HCT116 (cell line): ENCODE results near the gene KHDC1L. TPM values are rescaled to one million over a fixed set of nuclear protein-coding genes. Genes with fewer than 3 reads are reported as not detected.

ENCODE experiments used
- ATAC-seq: fragments of 200-7000 bp; cut with Tn5 transposase; 2 replicates; pipeline ENCODE4 v1.9.1; 2020; ENCODE audit warnings: mild to moderate bottlenecking, moderate library complexity
- BruUV-seq: library from RNA; stranded (reverse); fragments of 400-500 nt; replicated peaks from 2 replicates; lab custom pipeline; 2021; lab: Mats Ljungman, UMichigan
- CTCF ChIA-PET: fragments of 300-600 bp; sonication (Branson Sonifier 250); formaldehyde crosslinking; loops from one replicate; lab custom pipeline; 2021; ENCODE audit warnings: antibody characterized with exemption; lab: Charles Lee
- POLR2A ChIA-PET: fragments of 300-600, 350-600 bp; sonication (Branson Sonifier 250); formaldehyde crosslinking; loops from one replicate; lab custom pipeline; 2021; ENCODE audit warnings: antibody characterized with exemption; lab: Charles Lee
- RAD21 ChIA-PET, 2 experiments: fragments of 300-600 bp; sonication (Branson Sonifier 250); formaldehyde crosslinking; loops; one replicate each; lab custom pipeline; 2023; ENCODE audit warnings: low total read pairs in 2 of 2; ENCODE audit not compliant: uncharacterized antibody in 2 of 2, unreplicated experiment in 2 of 2, low non-redundant PET in 1 of 2; lab: Charles Lee
- DNase-seq: peaks from one replicate; pipeline ENCODE4 v3.0.0-alpha.2; 2010; ENCODE audit warnings: low read depth, low spot score
- H2AFZ ChIP-seq: fragments of 200-600 bp; shearing (Covaris generic), sonication (generic); 2 replicates; pipeline ENCODE4 v1.6.1; 2017; ENCODE audit warnings: low read depth, mixed run types, mixed read lengths, antibody characterized with exemption, low read length; ENCODE audit not compliant: poor library complexity, severe bottlenecking
- H3K27ac ChIP-seq: 2 replicates; pipeline ENCODE4 v1.5.1; 2012; ENCODE audit warnings: low read depth, low read length
- H3K27me3 ChIP-seq: fragments of 200-600 bp; sonication (generic); 2 replicates; pipeline ENCODE4 v1.6.1; 2016; ENCODE audit warnings: mixed run types, low read length, mixed read lengths; ENCODE audit not compliant: insufficient read depth
- H3K36me3 ChIP-seq, 2 experiments: fragments of 200-500 bp in 1 of 2; fragments of 200-600 bp in 1 of 2; sonication (Bioruptor generic) in 1 of 2; sonication (generic) in 1 of 2; 2 replicates each; pipeline versions ENCODE4 v1.5.1 to v1.6.1; 2014 to 2016; ENCODE audit warnings: low read length in 2 of 2, inconsistent platforms in 1 of 2, mixed read lengths in 1 of 2, mixed run types in 1 of 2; ENCODE audit not compliant: insufficient read depth in 2 of 2, control insufficient read depth in 1 of 2
- H3K4me1 ChIP-seq, 2 experiments: fragments of 200-600 bp in 1 of 2; sonication (generic) in 1 of 2; 2 replicates each; pipeline versions ENCODE4 v1.5.1 to v1.6.1; 2012 to 2017; ENCODE audit warnings: low read length in 2 of 2, inconsistent platforms in 1 of 2, mild to moderate bottlenecking in 1 of 2, mixed read lengths in 1 of 2, mixed run types in 1 of 2, moderate library complexity in 1 of 2; ENCODE audit not compliant: insufficient read depth in 2 of 2, control insufficient read depth in 1 of 2
- H3K4me2 ChIP-seq: fragments of 200-600 bp; sonication (generic); 2 replicates; pipeline ENCODE4 v1.6.1; 2017; ENCODE audit warnings: mixed run types, low read length, mixed read lengths
- H3K4me3 ChIP-seq, 2 experiments: fragments of 200-600 bp in 1 of 2; sonication (generic) in 1 of 2; replicated peaks in 1 of 2; 2 replicates each; pipeline ENCODE4 v1.5.1; 2011 to 2016; ENCODE audit warnings: low read length in 2 of 2, control low read depth in 1 of 2, low read depth in 1 of 2, mild to moderate bottlenecking in 1 of 2, mixed read lengths in 1 of 2, mixed run types in 1 of 2
- H3K79me2 ChIP-seq: fragments of 200-600 bp; sonication (generic); 2 replicates; pipeline ENCODE4 v1.6.1; 2017; ENCODE audit warnings: mild to moderate bottlenecking, mixed run types, low read length, moderate library complexity, mixed read lengths; ENCODE audit not compliant: insufficient read depth
- H3K9ac ChIP-seq: fragments of 200-600 bp; sonication (generic); 2 replicates; pipeline ENCODE4 v1.6.1; 2016; ENCODE audit warnings: low read length, mixed read lengths
- H3K9me2 ChIP-seq: fragments of 200-600 bp; sonication (generic), shearing (Covaris generic); 2 replicates; pipeline ENCODE4 v1.6.1; 2017; ENCODE audit warnings: mixed run types, mild to moderate bottlenecking, moderate library complexity; ENCODE audit not compliant: insufficient read depth
- H3K9me3 ChIP-seq, 2 experiments: fragments of 200-500 bp in 1 of 2; fragments of 200-600 bp in 1 of 2; sonication (Bioruptor generic) in 1 of 2; sonication (generic) in 1 of 2; 2 replicates each; pipeline ENCODE4 v1.6.1; 2014 to 2017; ENCODE audit warnings: low read length in 2 of 2, mixed read lengths in 2 of 2, inconsistent platforms in 1 of 2, low read depth in 1 of 2, mild to moderate bottlenecking in 1 of 2, mixed run types in 1 of 2, moderate library complexity in 1 of 2; ENCODE audit not compliant: control insufficient read depth in 1 of 2, insufficient read depth in 1 of 2
- H4K20me1 ChIP-seq: fragments of 200-600 bp; sonication (generic), shearing (Covaris generic); 2 replicates; pipeline ENCODE4 v1.6.1; 2017; ENCODE audit warnings: mixed run types, mild to moderate bottlenecking, moderate library complexity; ENCODE audit not compliant: insufficient read depth
- CEBPB ChIP-seq: IDR thresholded peaks from 2 replicates; pipeline ENCODE4 v1.6.1; 2012; ENCODE audit warnings: low read depth
- EGR1 ChIP-seq: IDR thresholded peaks from 2 replicates; pipeline ENCODE4 v1.6.1; 2012; ENCODE audit warnings: low read depth
- ELF1 ChIP-seq: IDR thresholded peaks from 2 replicates; pipeline ENCODE4 v1.6.1; 2012; ENCODE audit warnings: low read depth, borderline replicate concordance
- EZH2 ChIP-seq: fragments of 200-600 bp; sonication (generic); IDR thresholded peaks from 2 replicates; pipeline ENCODE4 v1.6.1; 2017; ENCODE audit warnings: antibody characterized with exemption, mixed run types
- POLR2AphosphoS5 ChIP-seq: IDR thresholded peaks from 2 replicates; pipeline ENCODE4 v1.6.1; 2011; ENCODE audit warnings: mild to moderate bottlenecking, low read depth, low read length, moderate library complexity
- SIN3A ChIP-seq: IDR thresholded peaks from 2 replicates; pipeline ENCODE4 v1.6.1; 2012; ENCODE audit warnings: low read depth
- TCF7L2 ChIP-seq: IDR thresholded peaks from 2 replicates; pipeline ENCODE4 v1.7.0; 2011; ENCODE audit warnings: borderline replicate concordance, inconsistent platforms; ENCODE audit not compliant: insufficient read depth, insufficient read length; ENCODE audit errors: extremely low read depth
- YY1 ChIP-seq: IDR thresholded peaks from 2 replicates; pipeline ENCODE4 v1.6.1; 2011; ENCODE audit warnings: low read length, low read depth, moderate library complexity, mild to moderate bottlenecking; ENCODE audit not compliant: insufficient replicate concordance; ENCODE audit errors: extremely low read depth
- ZFX ChIP-seq: fragments of 450-650 bp; IDR thresholded peaks from 2 replicates; pipeline ENCODE4 v1.6.1; 2017
- intact Hi-C: fragments of 100-400 bp; cut with micrococcal nuclease; formaldehyde crosslinking; loops from 2 replicates; pipeline ENCODE4 v1.10.0; 2022
- total RNA-seq: library from RNA; stranded (reverse); gene quantifications from one replicate; pipeline ENCODE4 v1.2.1, GENCODE V29; 2021; ENCODE audit not compliant: unreplicated experiment
- TF ChIP-seq, protein P1 (sequence below): IDR thresholded peaks from 2 replicates; pipeline ENCODE4 v1.6.1; 2012
- TF ChIP-seq, protein P2 (sequence below), 3 experiments: fragments of 200-600 bp in 1 of 3; sonication (generic) in 1 of 3; IDR thresholded peaks in 2 of 3; conservative IDR thresholded peaks in 1 of 3; 2 replicates each; pipeline ENCODE4 v1.5.1; 2012 to 2017; ENCODE audit warnings: low read depth in 2 of 3, low read length in 2 of 3, antibody characterized with exemption in 1 of 3, borderline replicate concordance in 1 of 3, control low read depth in 1 of 3, mild to moderate bottlenecking in 1 of 3, mixed read lengths in 1 of 3, mixed run types in 1 of 3, moderate library complexity in 1 of 3; ENCODE audit not compliant: insufficient read depth in 1 of 3
- TF ChIP-seq, protein P3 (sequence below): IDR thresholded peaks from 2 replicates; pipeline ENCODE4 v1.6.1; 2012; ENCODE audit warnings: low read depth

Gene KHDC1L
- total RNA-seq, 1 experiment from 2014 or later: 5.4 TPM

DNA sequence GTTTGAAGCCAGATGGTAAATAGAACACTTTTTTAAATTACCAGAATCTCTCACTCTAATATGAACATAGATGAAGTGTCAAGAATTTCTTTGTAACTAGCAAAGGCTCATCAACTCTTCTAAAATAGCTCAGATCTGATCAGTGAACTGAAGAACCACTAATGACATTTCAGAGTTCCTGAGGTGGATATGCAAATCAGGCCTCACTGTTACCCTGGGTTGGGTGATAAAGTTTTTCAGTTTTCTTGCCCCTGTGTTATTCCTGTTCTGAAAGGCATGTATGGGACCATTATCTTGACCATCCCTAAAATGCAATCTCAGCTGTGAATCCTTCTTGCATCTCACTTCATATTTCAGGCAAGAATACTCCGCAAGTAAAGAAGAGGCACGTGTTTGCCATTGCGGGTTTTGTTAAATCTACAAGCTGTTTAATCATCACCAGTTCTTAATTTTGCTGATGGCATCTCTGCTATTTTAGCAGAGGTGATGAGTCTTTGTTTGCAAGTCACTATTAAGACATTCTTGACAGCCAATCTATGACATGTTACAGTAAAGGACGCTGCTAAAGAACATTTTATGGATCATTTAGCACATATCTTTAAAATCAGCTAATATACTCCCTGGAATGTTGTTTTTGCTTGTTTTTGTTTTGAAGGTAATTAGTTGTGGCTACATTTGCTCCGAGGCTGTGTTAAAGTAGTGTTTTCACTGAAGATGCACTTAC lies 47.9 kb downstream of the KHDC1L start:
- CTCF ChIA-PET: no interaction called here
- no peak for DNase-seq
- Histone ChIP-seq H3K36me3 (no peaks in the 10 kb centered on the region), H3K4me2 (no peak overlapping the region), H2AFZ (no peak overlapping the region), H3K9me2 (no peaks in the 10 kb centered on the region)
- TF ChIP-seq POLR2AphosphoS5: no peak
- TF ChIP-seq SIN3A: no peak
- TF ChIP-seq ELF1: no peak
- TF ChIP-seq, protein P1, sequence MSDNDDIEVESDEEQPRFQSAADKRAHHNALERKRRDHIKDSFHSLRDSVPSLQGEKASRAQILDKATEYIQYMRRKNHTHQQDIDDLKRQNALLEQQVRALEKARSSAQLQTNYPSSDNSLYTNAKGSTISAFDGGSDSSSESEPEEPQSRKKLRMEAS: no peak
- no peak for TF ChIP-seq EZH2
- no peak for TF ChIP-seq EGR1
- TF ChIP-seq ZFX: no peak
- no peak for TF ChIP-seq CEBPB
- TF ChIP-seq, protein P2, sequence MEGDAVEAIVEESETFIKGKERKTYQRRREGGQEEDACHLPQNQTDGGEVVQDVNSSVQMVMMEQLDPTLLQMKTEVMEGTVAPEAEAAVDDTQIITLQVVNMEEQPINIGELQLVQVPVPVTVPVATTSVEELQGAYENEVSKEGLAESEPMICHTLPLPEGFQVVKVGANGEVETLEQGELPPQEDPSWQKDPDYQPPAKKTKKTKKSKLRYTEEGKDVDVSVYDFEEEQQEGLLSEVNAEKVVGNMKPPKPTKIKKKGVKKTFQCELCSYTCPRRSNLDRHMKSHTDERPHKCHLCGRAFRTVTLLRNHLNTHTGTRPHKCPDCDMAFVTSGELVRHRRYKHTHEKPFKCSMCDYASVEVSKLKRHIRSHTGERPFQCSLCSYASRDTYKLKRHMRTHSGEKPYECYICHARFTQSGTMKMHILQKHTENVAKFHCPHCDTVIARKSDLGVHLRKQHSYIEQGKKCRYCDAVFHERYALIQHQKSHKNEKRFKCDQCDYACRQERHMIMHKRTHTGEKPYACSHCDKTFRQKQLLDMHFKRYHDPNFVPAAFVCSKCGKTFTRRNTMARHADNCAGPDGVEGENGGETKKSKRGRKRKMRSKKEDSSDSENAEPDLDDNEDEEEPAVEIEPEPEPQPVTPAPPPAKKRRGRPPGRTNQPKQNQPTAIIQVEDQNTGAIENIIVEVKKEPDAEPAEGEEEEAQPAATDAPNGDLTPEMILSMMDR (IDR thresholded peaks at IDR 0.05 in 2 of 3, conservative IDR thresholded peaks at IDR 0.05 in 1 of 3; ENCODE audit: borderline replicate concordance in 1 of 3, insufficient read depth in 1 of 3, low read depth in 2 of 3, low read length in 2 of 3): no peak
- no peak for TF ChIP-seq TCF7L2
- TF ChIP-seq, protein P3, sequence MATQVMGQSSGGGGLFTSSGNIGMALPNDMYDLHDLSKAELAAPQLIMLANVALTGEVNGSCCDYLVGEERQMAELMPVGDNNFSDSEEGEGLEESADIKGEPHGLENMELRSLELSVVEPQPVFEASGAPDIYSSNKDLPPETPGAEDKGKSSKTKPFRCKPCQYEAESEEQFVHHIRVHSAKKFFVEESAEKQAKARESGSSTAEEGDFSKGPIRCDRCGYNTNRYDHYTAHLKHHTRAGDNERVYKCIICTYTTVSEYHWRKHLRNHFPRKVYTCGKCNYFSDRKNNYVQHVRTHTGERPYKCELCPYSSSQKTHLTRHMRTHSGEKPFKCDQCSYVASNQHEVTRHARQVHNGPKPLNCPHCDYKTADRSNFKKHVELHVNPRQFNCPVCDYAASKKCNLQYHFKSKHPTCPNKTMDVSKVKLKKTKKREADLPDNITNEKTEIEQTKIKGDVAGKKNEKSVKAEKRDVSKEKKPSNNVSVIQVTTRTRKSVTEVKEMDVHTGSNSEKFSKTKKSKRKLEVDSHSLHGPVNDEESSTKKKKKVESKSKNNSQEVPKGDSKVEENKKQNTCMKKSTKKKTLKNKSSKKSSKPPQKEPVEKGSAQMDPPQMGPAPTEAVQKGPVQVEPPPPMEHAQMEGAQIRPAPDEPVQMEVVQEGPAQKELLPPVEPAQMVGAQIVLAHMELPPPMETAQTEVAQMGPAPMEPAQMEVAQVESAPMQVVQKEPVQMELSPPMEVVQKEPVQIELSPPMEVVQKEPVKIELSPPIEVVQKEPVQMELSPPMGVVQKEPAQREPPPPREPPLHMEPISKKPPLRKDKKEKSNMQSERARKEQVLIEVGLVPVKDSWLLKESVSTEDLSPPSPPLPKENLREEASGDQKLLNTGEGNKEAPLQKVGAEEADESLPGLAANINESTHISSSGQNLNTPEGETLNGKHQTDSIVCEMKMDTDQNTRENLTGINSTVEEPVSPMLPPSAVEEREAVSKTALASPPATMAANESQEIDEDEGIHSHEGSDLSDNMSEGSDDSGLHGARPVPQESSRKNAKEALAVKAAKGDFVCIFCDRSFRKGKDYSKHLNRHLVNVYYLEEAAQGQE: no peak
- no peak for TF ChIP-seq YY1
- TF ChIP-seq, all 23 proteins: peak for 0
- RAD21 ChIA-PET: no interaction called here
- Histone ChIP-seq H3K79me2 (no peaks in the 10 kb centered on the region), H3K9ac (no peak overlapping the region), H3K9me3 (no peaks in the 10 kb centered on the region), H4K20me1 (no peaks in the 10 kb centered on the region), H3K4me1 (no peaks in the 10 kb centered on the region), H3K4me3 (no peak overlapping the region), H3K27me3 (peaks cover 89% of the 10 kb centered on the region), H3K27ac (no peak overlapping the region)
- BruUV-seq: no TSS peak
- intact Hi-C loops: no loop called here
- ATAC-seq: no peak
- POLR2A ChIA-PET: no interaction called here
